ENCODE results near the gene EZR.

Gene EZR

GRCh38 chr6:158772851-158773371, 46.3 kb downstream of the EZR start:
- no peak for DNase-seq

- no peak for DNase-seq
Measured at GRCh38 chr6:158772172-158772571, 47.0 kb downstream of the EZR start.

- no peak for DNase-seq
Measured at GRCh38 chr6:158771399-158772152, 47.6 kb downstream of the EZR start.

GRCh38 chr6:158770533-158771330, 48.4 kb downstream of the EZR start:
- no peak for DNase-seq

- DNase-seq: no peak
Measured at GRCh38 chr6:158769771-158770432, 49.3 kb downstream of the EZR start.

- no peak for DNase-seq
Measured at GRCh38 chr6:158769234-158769770, 49.9 kb downstream of the EZR start.

GRCh38 chr6:158768436-158768835, 50.7 kb downstream of the EZR start:
- DNase-seq: no peak

GRCh38 chr6:158767709-158768108, 51.5 kb downstream of the EZR start:
- no peak for DNase-seq

- DNase-seq: no peak
Measured at GRCh38 chr6:158766621-158767455, 52.3 kb downstream of the EZR start.

- DNase-seq: no peak
Measured at GRCh38 chr6:158765499-158766068, 53.6 kb downstream of the EZR start.

GRCh38 chr6:158764926-158765325, 54.2 kb downstream of the EZR start:
- no peak for DNase-seq

- no peak for DNase-seq
Measured at GRCh38 chr6:158764183-158764849, 54.9 kb downstream of the EZR start.

- no peak for DNase-seq
Measured at GRCh38 chr6:158763434-158764182, 55.6 kb downstream of the EZR start.

- DNase-seq: no peak
Measured at GRCh38 chr6:158762787-158763433, 56.3 kb downstream of the EZR start.

GRCh38 chr6:158761746-158762145, 57.4 kb downstream of the EZR start:
- DNase-seq: no peak

GRCh38 chr6:158760618-158761250, 58.4 kb downstream of the EZR start:
- no peak for DNase-seq

GRCh38 chr6:158759966-158760617, 59.1 kb downstream of the EZR start:
- DNase-seq: no peak

- DNase-seq: no peak
Measured at GRCh38 chr6:158758941-158759479, 60.2 kb downstream of the EZR start.

GRCh38 chr6:158758451-158758860, 60.7 kb downstream of the EZR start:
- no peak for DNase-seq
